Measurements from ENCODE around the gene SECISBP2L. TPM values are rescaled to one million over a fixed set of nuclear protein-coding genes. Genes with fewer than 3 reads are reported as not detected.

SECISBP2L gene, protein sequence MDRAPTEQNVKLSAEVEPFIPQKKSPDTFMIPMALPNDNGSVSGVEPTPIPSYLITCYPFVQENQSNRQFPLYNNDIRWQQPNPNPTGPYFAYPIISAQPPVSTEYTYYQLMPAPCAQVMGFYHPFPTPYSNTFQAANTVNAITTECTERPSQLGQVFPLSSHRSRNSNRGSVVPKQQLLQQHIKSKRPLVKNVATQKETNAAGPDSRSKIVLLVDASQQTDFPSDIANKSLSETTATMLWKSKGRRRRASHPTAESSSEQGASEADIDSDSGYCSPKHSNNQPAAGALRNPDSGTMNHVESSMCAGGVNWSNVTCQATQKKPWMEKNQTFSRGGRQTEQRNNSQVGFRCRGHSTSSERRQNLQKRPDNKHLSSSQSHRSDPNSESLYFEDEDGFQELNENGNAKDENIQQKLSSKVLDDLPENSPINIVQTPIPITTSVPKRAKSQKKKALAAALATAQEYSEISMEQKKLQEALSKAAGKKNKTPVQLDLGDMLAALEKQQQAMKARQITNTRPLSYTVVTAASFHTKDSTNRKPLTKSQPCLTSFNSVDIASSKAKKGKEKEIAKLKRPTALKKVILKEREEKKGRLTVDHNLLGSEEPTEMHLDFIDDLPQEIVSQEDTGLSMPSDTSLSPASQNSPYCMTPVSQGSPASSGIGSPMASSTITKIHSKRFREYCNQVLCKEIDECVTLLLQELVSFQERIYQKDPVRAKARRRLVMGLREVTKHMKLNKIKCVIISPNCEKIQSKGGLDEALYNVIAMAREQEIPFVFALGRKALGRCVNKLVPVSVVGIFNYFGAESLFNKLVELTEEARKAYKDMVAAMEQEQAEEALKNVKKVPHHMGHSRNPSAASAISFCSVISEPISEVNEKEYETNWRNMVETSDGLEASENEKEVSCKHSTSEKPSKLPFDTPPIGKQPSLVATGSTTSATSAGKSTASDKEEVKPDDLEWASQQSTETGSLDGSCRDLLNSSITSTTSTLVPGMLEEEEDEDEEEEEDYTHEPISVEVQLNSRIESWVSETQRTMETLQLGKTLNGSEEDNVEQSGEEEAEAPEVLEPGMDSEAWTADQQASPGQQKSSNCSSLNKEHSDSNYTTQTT
- 10 to 100 TPM; 40.3 to 54.0 (median 44.0) TPM for total RNA-seq

DNA sequence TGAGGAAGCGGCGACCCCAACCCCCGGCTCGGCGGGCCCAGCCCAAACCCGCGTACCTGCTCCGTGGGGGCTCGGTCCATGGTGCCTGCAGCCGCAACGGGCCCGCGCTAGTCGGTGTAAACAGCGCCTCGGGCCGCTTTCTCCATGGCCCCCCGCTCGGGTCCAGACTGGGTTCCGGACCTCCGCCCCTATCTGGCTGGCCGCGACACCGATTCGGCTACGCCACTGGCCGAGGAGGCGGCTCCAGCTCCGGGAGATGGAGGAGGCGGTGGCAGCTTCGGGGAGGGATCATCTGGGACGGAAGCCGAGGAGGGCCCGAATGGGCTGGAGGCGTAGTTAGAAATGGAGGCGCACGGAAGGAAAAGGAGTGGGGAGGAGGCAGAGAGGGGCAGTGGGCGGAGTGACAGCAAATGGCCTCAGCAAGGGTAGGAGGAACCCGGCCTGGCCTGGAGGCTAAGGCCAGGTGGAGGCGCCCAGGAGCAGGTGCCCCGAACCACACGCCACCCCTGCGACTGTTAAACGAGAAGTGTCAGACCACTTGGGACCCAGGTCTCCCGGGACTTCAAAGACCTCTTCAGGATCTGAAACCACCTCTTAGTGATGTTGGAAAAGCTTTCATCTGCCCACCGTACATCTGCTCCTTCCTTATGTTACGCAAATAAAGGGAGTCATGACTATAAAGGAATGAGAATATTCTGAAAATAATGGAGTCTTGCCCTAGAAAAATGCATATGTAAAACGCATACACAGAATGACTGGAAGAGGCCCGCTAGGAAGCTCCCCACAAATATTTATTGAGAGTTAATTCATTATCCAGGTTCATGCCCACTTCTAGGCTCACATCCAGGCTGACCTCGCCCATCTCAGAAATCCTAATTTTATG is at the start of gene SECISBP2L:
Gene SECISBP2L, minus strand, starts transcription at position 227 of the 883 bp plus-strand sequence. Its CDS starts 147 bp downstream, at position 80.
- intact Hi-C loops (cut with DNase I) = loop anchor here (5.0 kb wide), 2 partner anchors 111 to 169 kb away; partner anchors contain the start of genes COPS2 and EID1
- WGBS = 11% methylated on average over 32 of the region's 50 CpGs
- DNase-seq (ENCODE audit: extremely low spot score) = peak; percentile 97

DNA sequence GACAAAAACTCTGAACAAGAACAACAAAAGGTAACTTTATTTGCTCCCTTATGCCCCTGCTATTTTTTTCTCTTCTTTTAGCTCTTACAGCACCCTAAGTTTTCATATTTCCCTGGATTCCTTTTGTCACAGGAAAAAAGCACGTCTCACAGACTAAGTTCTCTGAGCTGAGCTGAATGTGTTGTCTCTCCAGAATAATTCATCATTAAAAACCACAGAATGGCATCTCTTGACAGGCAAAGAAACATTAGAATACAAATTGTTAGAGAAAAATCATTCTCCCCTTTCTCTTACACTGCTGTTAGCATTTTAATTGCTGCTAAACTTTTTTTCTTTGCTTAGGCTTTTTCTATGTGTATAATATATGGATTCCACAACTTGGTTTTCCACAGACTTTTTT is 48.7 kb upstream of the SECISBP2L start:
- no peaks in the 10 kb centered on the region for H3K36me3 ChIP-seq
- no peak overlapping the region for H3K27ac ChIP-seq (replicated peaks in 1 of 4)
- H3K27me3 ChIP-seq = no peaks in the 10 kb centered on the region
- no peaks in the 10 kb centered on the region for H3K9me3 ChIP-seq
- 67% methylated on average over 1 of the region's 1 CpG for WGBS
- no peak for DNase-seq (ENCODE audit: extremely low spot score)
- TF ChIP-seq EP300 (IDR thresholded peaks at IDR 0.05) (no peak), POLR2AphosphoS5 (IDR thresholded peaks at IDR 0.05) (no peak), POLR2A (IDR thresholded peaks at IDR 0.05; ENCODE audit: low read depth) (no peak)
- TF ChIP-seq, protein P1, sequence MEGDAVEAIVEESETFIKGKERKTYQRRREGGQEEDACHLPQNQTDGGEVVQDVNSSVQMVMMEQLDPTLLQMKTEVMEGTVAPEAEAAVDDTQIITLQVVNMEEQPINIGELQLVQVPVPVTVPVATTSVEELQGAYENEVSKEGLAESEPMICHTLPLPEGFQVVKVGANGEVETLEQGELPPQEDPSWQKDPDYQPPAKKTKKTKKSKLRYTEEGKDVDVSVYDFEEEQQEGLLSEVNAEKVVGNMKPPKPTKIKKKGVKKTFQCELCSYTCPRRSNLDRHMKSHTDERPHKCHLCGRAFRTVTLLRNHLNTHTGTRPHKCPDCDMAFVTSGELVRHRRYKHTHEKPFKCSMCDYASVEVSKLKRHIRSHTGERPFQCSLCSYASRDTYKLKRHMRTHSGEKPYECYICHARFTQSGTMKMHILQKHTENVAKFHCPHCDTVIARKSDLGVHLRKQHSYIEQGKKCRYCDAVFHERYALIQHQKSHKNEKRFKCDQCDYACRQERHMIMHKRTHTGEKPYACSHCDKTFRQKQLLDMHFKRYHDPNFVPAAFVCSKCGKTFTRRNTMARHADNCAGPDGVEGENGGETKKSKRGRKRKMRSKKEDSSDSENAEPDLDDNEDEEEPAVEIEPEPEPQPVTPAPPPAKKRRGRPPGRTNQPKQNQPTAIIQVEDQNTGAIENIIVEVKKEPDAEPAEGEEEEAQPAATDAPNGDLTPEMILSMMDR (IDR thresholded peaks at IDR 0.05) = no peak
- intact Hi-C loops (cut with DNase I) = no loop called here
- H3K4me1 ChIP-seq = no peaks in the 10 kb centered on the region
- H3K4me3 ChIP-seq = no peak overlapping the region

More for the DNA sequence above, at the start of gene SECISBP2L:
- Histone ChIP-seq H3K27ac (replicated peaks in 1 of 4) (peak within 1 kb of the TSS; percentile 84 to 94 (median 92)), H3K4me1 (peaks cover 20 to 47% (median 42%) of the 10 kb centered on the region in 4 donors), H3K9me3 (no peaks in the 10 kb centered on the region), H3K36me3 (no peaks in the 10 kb centered on the region), H3K27me3 (no peaks in the 10 kb centered on the region), H3K4me3 (peak within 1 kb of the TSS; percentile 81 to 97 (median 94))
- peak; percentile 47 for TF ChIP-seq POLR2A (IDR thresholded peaks at IDR 0.05; ENCODE audit: low read depth)
- no peak for TF ChIP-seq EP300 (IDR thresholded peaks at IDR 0.05)
- TF ChIP-seq, protein P1 (IDR thresholded peaks at IDR 0.05) = peak in 2 of 3 experiments; percentile 21 to 26
- peak; percentile 97 for TF ChIP-seq POLR2AphosphoS5 (IDR thresholded peaks at IDR 0.05)

DNA sequence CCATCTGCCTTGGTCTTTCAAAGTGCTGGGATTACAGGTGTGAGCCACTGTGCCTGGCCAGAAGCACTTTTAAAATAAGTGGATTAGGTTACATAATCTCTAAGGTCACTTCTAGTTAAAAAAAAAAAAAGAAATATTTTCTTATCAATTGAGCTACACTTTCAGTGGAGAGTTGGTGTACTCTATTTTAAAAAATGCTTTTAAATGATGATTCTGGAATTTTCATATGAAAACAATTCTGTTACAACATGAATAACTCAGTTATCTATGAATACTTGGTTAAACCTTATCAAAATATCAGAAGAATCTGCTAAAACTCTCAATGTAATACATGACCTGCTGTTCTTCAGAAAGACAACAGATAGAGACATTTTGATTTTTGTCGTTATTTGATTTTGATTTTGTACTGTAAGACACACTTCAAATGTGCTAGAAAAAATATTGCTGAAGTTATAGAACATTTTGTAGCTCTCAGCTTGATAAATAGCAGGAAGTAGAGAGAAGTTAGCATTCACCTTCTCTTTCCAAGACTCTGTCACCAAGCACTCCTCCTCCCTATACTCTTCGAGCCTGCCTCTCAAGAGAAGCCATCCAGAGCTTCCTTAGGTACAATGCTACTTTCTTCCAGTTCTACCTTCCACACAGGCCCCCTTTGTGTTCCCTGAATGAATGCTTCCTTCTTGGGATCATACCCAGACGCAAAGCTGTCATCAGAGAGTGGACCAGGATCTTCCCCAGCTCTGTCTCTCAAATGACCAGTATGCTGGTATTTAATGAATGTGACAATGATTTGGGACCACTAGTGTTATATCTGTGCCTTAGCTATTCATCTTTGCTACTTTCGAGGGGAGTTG is 47.2 kb upstream of the SECISBP2L start:
- 83% methylated on average over 4 of the region's 4 CpGs for WGBS
- no peak for DNase-seq (ENCODE audit: extremely low spot score)
- Histone ChIP-seq H3K9me3 (no peaks in the 10 kb centered on the region), H3K4me1 (no peaks in the 10 kb centered on the region), H3K27me3 (no peaks in the 10 kb centered on the region), H3K36me3 (no peaks in the 10 kb centered on the region), H3K27ac (replicated peaks in 1 of 4) (no peak overlapping the region), H3K4me3 (no peak overlapping the region)
- intact Hi-C loops (cut with DNase I) = no loop called here
- TF ChIP-seq POLR2AphosphoS5 (IDR thresholded peaks at IDR 0.05) (no peak), EP300 (IDR thresholded peaks at IDR 0.05) (no peak), POLR2A (IDR thresholded peaks at IDR 0.05; ENCODE audit: low read depth) (no peak)
- TF ChIP-seq, protein P1 (IDR thresholded peaks at IDR 0.05) = no peak

Measured in esophagus muscularis mucosa (tissue), 4 donors.